IMR-90 (cell line): Measurements from ENCODE around the gene FAM219A. TPM values are rescaled to one million over a fixed set of nuclear protein-coding genes. Genes with fewer than 3 reads are reported as not detected.
A peak's percentile ranks its signal among the peaks of the same experiment; 100 is the strongest.

Experiments used
- ATAC-seq: fragments of 200-7000 bp; cut with Tn5 transposase; 2 replicates; pipeline ENCODE4 v1.9.1; 2020; ENCODE audit warnings: low read depth, mild to moderate bottlenecking, moderate library complexity
- BruUV-seq: library from RNA; stranded (reverse); fragments of 400-500 nt; replicated peaks from 2 replicates; lab custom pipeline; 2021; lab: Mats Ljungman, UMichigan
- CTCF ChIA-PET: fragments of 300-600 bp; formaldehyde crosslinking; extraction: SDS; loops from one replicate; lab custom pipeline; 2021; ENCODE audit warnings: antibody characterized with exemption; lab: Yijun Ruan, JAX
- POLR2A ChIA-PET: fragments of 300-600 bp; sonication (Branson Sonifier 250); formaldehyde crosslinking; loops from one replicate; lab custom pipeline; 2022; ENCODE audit warnings: antibody characterized with exemption; ENCODE audit not compliant: unreplicated experiment; lab: Charles Lee
- DNase-seq: peaks from one replicate; pipeline ENCODE4 v3.0.0; 2013
- H2AFZ ChIP-seq: replicated peaks from 2 replicates; pipeline ENCODE3; 2013; ENCODE audit warnings: low read length, mild to moderate bottlenecking; ENCODE audit not compliant: poor library complexity
- H2AK5ac ChIP-seq: 2 replicates; pipeline ENCODE4 v1.6.1; 2013; ENCODE audit warnings: low read depth, low read length, inconsistent platforms
- H2AK9ac ChIP-seq: replicated peaks from 2 replicates; pipeline ENCODE3; 2013; ENCODE audit warnings: mild to moderate bottlenecking, low read depth, low read length, moderate library complexity; ENCODE audit not compliant: poor library complexity
- H2BK120ac ChIP-seq: 2 replicates; pipeline ENCODE4 v1.6.1; 2013; ENCODE audit warnings: low read depth, low read length, inconsistent platforms
- H2BK15ac ChIP-seq: 3 replicates; pipeline ENCODE4 v1.6.1; 2013; ENCODE audit warnings: low read depth, low read length, inconsistent platforms
- H2BK20ac ChIP-seq: 2 replicates; pipeline ENCODE4 v1.6.1; 2013; ENCODE audit warnings: low read depth, mild to moderate bottlenecking, inconsistent platforms, low read length, moderate library complexity
- H2BK5ac ChIP-seq: 2 replicates; pipeline ENCODE4 v1.6.1; 2013; ENCODE audit warnings: mild to moderate bottlenecking, low read depth, low read length, inconsistent platforms; ENCODE audit not compliant: poor library complexity, severe bottlenecking
- H3K14ac ChIP-seq: replicated peaks from 2 replicates; pipeline ENCODE4 v1.6.1; 2013; ENCODE audit warnings: low read depth, low read length, inconsistent platforms
- H3K18ac ChIP-seq: 2 replicates; pipeline ENCODE4 v1.6.1; 2013; ENCODE audit warnings: low read depth, low read length, control low read depth
- H3K23ac ChIP-seq: 2 replicates; pipeline ENCODE4 v1.6.1; 2013; ENCODE audit warnings: low read depth, low read length, inconsistent platforms
- H3K27ac ChIP-seq: 2 replicates; pipeline ENCODE4 v1.5.1; 2013; ENCODE audit warnings: mild to moderate bottlenecking, control low read depth, low read length; ENCODE audit not compliant: insufficient read depth
- H3K27me3 ChIP-seq: 2 replicates; pipeline ENCODE4 v1.6.1; 2013; ENCODE audit warnings: low read length; ENCODE audit not compliant: control insufficient read depth, insufficient read depth
- H3K36me3 ChIP-seq: 2 replicates; pipeline ENCODE4 v1.6.1; 2013; ENCODE audit warnings: low read length, mixed read lengths; ENCODE audit not compliant: control insufficient read depth, insufficient read depth
- H3K4ac ChIP-seq: 2 replicates; pipeline ENCODE4 v1.6.1; 2013; ENCODE audit warnings: low read depth, low read length, inconsistent platforms
- H3K4me1 ChIP-seq: 2 replicates; pipeline ENCODE4 v1.6.1; 2013; ENCODE audit warnings: low read length, mixed read lengths; ENCODE audit not compliant: control insufficient read depth, insufficient read depth
- H3K4me2 ChIP-seq: 2 replicates; pipeline ENCODE4 v1.6.1; 2013; ENCODE audit warnings: low read depth, mild to moderate bottlenecking, control low read depth, low read length, moderate library complexity
- H3K4me3 ChIP-seq: 2 replicates; pipeline ENCODE4 v1.5.1; 2013; ENCODE audit warnings: low read depth, mild to moderate bottlenecking, control low read depth, low read length, moderate library complexity; ENCODE audit not compliant: insufficient read depth
- H3K56ac ChIP-seq: 2 replicates; pipeline ENCODE4 v1.6.1; 2013; ENCODE audit warnings: low read length, inconsistent platforms; ENCODE audit not compliant: insufficient read depth; ENCODE audit errors: extremely low read depth
- H3K79me1 ChIP-seq, 2 experiments: 2 replicates each; pipeline ENCODE4 v1.6.1; 2013; ENCODE audit warnings: low read length in 2 of 2, inconsistent platforms in 1 of 2, low read depth in 1 of 2
- H3K9ac ChIP-seq: 2 replicates; pipeline ENCODE4 v1.6.1; 2013; ENCODE audit warnings: low read depth, low read length, control low read depth
- H3K9me1 ChIP-seq: 2 replicates; pipeline ENCODE4 v1.6.1; 2013; ENCODE audit warnings: low read length, inconsistent platforms; ENCODE audit not compliant: insufficient read depth
- H3K9me3 ChIP-seq: 2 replicates; pipeline ENCODE4 v1.6.1; 2013; ENCODE audit warnings: low read length; ENCODE audit not compliant: control insufficient read depth, insufficient read depth
- H4K20me1 ChIP-seq: 2 replicates; pipeline ENCODE4 v1.6.1; 2013; ENCODE audit warnings: low read length, inconsistent platforms; ENCODE audit not compliant: insufficient read depth
- H4K5ac ChIP-seq: 2 replicates; pipeline ENCODE4 v1.6.1; 2013; ENCODE audit warnings: mild to moderate bottlenecking, low read depth, low read length, control low read depth
- H4K8ac ChIP-seq, 2 experiments: 2 replicates each; pipeline ENCODE4 v1.6.1; 2013; ENCODE audit warnings: low read depth in 2 of 2, low read length in 2 of 2, control low read depth in 1 of 2, inconsistent platforms in 1 of 2
- H4K91ac ChIP-seq: 2 replicates; pipeline ENCODE4 v1.6.1; 2013; ENCODE audit warnings: low read depth, low read length, inconsistent platforms; ENCODE audit not compliant: insufficient read depth
- BHLHE40 ChIP-seq: fragments of 150-350 bp; IDR thresholded peaks from 2 replicates; pipeline ENCODE4 v1.6.1; 2016; ENCODE audit warnings: mild to moderate bottlenecking, low read depth, low read length
- CHD1 ChIP-seq: IDR thresholded peaks from 2 replicates; pipeline ENCODE4 v1.6.1; 2012; ENCODE audit warnings: low read depth, low read length, improper control_type of control experiment
- CTCF ChIP-seq: conservative IDR thresholded peaks from 2 replicates; pipeline ENCODE4 v1.5.1; 2012; ENCODE audit warnings: mild to moderate bottlenecking, low read depth, low read length, improper control_type of control experiment
- ELK1 ChIP-seq: fragments of 150-350 bp; IDR thresholded peaks from 2 replicates; pipeline ENCODE4 v1.6.1; 2016; ENCODE audit warnings: low read depth, mild to moderate bottlenecking, low read length, moderate library complexity, borderline replicate concordance
- FOS ChIP-seq: fragments of 150-350 bp; IDR thresholded peaks from 2 replicates; pipeline ENCODE4 v1.6.1; 2016; ENCODE audit warnings: low read depth, low read length
- MAFK ChIP-seq: IDR thresholded peaks from 2 replicates; pipeline ENCODE4 v1.6.1; 2012; ENCODE audit warnings: low read depth, low read length, improper control_type of control experiment
- MAZ ChIP-seq: IDR thresholded peaks from 2 replicates; pipeline ENCODE4 v1.6.1; 2012; ENCODE audit warnings: low read depth, mild to moderate bottlenecking, low read length, improper control_type of control experiment, moderate library complexity, borderline replicate concordance
- MXI1 ChIP-seq: IDR thresholded peaks from 2 replicates; pipeline ENCODE4 v1.6.1; 2012; ENCODE audit warnings: low read depth, mild to moderate bottlenecking, low read length, moderate library complexity, borderline replicate concordance
- NFE2L2 ChIP-seq: fragments of 150-350 bp; IDR thresholded peaks from 2 replicates; pipeline ENCODE4 v1.6.1; 2016; ENCODE audit warnings: low read depth, mild to moderate bottlenecking, low read length
- POLR2A ChIP-seq: IDR thresholded peaks from 2 replicates; pipeline ENCODE4 v1.6.1; 2012; ENCODE audit warnings: mild to moderate bottlenecking, low read depth, low read length
- RCOR1 ChIP-seq: IDR thresholded peaks from 2 replicates; pipeline ENCODE4 v1.6.1; 2012; ENCODE audit warnings: mild to moderate bottlenecking, low read length, improper control_type of control experiment; ENCODE audit not compliant: insufficient replicate concordance
- RFX5 ChIP-seq: IDR thresholded peaks from 2 replicates; pipeline ENCODE4 v1.8.0; 2012; ENCODE audit warnings: low read depth, mild to moderate bottlenecking, low read length, moderate library complexity
- SMC3 ChIP-seq: fragments of 150-350 bp; IDR thresholded peaks from 2 replicates; pipeline ENCODE4 v1.6.1; 2016; ENCODE audit warnings: low read depth, mild to moderate bottlenecking, antibody characterized with exemption, low read length, moderate library complexity
- USF2 ChIP-seq: fragments of 150-350 bp; IDR thresholded peaks from 2 replicates; pipeline ENCODE4 v1.6.1; 2017; ENCODE audit warnings: mild to moderate bottlenecking, antibody characterized with exemption, low read length, low read depth
- WGBS, 2 experiments: methylation state at CpG; one replicate each; pipeline versions ENCODE4 v1.1.5 to v1.1.7; 2013; ENCODE audit warnings: missing lambda C conversion rate in 2 of 2; ENCODE audit not compliant: insufficient read length in 1 of 2; ENCODE audit errors: extremely low coverage in 2 of 2; 5-methylcytosine and 5-hydroxymethylcytosine counted together
- dilution Hi-C: fragments of 300-500 bp; cut with HindIII; formaldehyde crosslinking; loops from one replicate; pipeline ENCODE4 v1.14.3; 2018; ENCODE audit warnings: low sequenced_read_pairs; ENCODE audit not compliant: unreplicated experiment
- in situ Hi-C: fragments of 300-500 bp; cut with MboI; formaldehyde crosslinking; loops from 3 replicates; pipeline ENCODE4 v1.14.3; 2019; ENCODE audit warnings: low sequenced_read_pairs, inconsistent platforms, mixed read lengths
- intact Hi-C: fragments of 100-400 bp; cut with micrococcal nuclease; formaldehyde crosslinking; loops from 2 replicates; pipeline ENCODE4 v1.10.0; 2022
- polyA plus RNA-seq, 3 experiments: library from polyadenylated mRNA; depleted of rRNA; stranded (reverse); fragments of >200 nt; gene quantifications; 2 replicates each; pipeline ENCODE4 v1.2.3, GENCODE V29; 2012; ENCODE audit warnings: low replicate concordance in 1 of 3
- total RNA-seq: library from RNA; depleted of rRNA; stranded (reverse); fragments of >200 nt; gene quantifications from 2 replicates; pipeline ENCODE4 v1.2.3, GENCODE V29; 2012

FAM219A gene
- total and polyA plus RNA-seq, 2 of the 4 experiments (the other 2 are of a cell fraction) = 4.8 to 20.8 TPM

GRCh38 chr9:34451135-34451534 lies 7.2 kb downstream of the FAM219A start:
- in situ Hi-C loops = no loop called here
- Histone ChIP-seq H3K14ac (0 out of 2 replicates have a peak overlapping the region, but pooled peaks have one; percentile 5), H2AFZ (no peak overlapping the region), H3K4me3 (no peak overlapping the region), H2BK15ac (no peak overlapping the region), H2BK20ac (no peak overlapping the region; the same call in 1 of the 2 replicates), H2AK9ac (no peak overlapping the region), H3K27me3 (no peaks in the 10 kb centered on the region), H4K8ac (no peak overlapping the region), H3K56ac (no peak overlapping the region), H3K23ac (no peak overlapping the region), H3K4ac (no peak overlapping the region), H2BK5ac (no peak overlapping the region), H3K27ac (no peak overlapping the region), H3K9ac (no peak overlapping the region), H3K4me2 (no peak overlapping the region), H2BK120ac (no peak overlapping the region), H3K9me1 (peaks cover 25% of the 10 kb centered on the region), H3K9me3 (no peaks in the 10 kb centered on the region), H3K18ac (no peak overlapping the region), H3K36me3 (no peaks in the 10 kb centered on the region), H4K5ac (no peak overlapping the region), H2AK5ac (no peak overlapping the region), H3K79me1 (peaks cover 55 to 85% of the 10 kb centered on the region in 2 experiments), H3K4me1 (peaks cover 8% of the 10 kb centered on the region), H4K91ac (no peak overlapping the region), H4K20me1 (peaks cover 90% of the 10 kb centered on the region)
- dilution Hi-C loops = no loop called here
- POLR2A ChIA-PET = no interaction called here
- intact Hi-C loops = no loop called here
- DNase-seq = no peak
- CTCF ChIA-PET = interaction anchor here (0.6 kb wide), 2 partner anchors 131 to 1393 kb away, joined by 3 to 4 read pairs; no protein-coding TSS in a partner anchor
- no peak; the same call in 1 of the 2 replicates for ATAC-seq
- TF ChIP-seq FOS (no peak), USF2 (no peak), BHLHE40 (no peak), RFX5 (no peak), POLR2A (no peak), ELK1 (no peak), MAFK (no peak), CTCF (no peak), MXI1 (no peak), NFE2L2 (no peak), CHD1 (no peak), MAZ (no peak), SMC3 (no peak), RCOR1 (no peak)
- no TSS peak for BruUV-seq
- no CpG with 5 or more reads among the region's 2 CpGs for WGBS, 2 experiments
